ENCODE data around the gene CLNS1A. TPM values are rescaled to one million over a fixed set of nuclear protein-coding genes. Genes with fewer than 3 reads are reported as not detected.
"Not testable (repeated sequence)": the region's sequence is repeated elsewhere in the genome, so short reads cannot be mapped to it uniquely, and the experiment has no call there.

Gene CLNS1A, protein sequence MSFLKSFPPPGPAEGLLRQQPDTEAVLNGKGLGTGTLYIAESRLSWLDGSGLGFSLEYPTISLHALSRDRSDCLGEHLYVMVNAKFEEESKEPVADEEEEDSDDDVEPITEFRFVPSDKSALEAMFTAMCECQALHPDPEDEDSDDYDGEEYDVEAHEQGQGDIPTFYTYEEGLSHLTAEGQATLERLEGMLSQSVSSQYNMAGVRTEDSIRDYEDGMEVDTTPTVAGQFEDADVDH
- total RNA-seq (2014; rRNA removed; shearing (Covaris generic)): 215 and 268 TPM in 2 replicates

- peak; percentile 85 for DNase-seq (ENCODE audit: low spot score)
Measured at GRCh38 chr11:77637345-77638165, at the start of gene CLNS1A. CLNS1A (minus strand) TSS chr11:77637794; CDS start chr11:77637714, 80 bp downstream.

DNA sequence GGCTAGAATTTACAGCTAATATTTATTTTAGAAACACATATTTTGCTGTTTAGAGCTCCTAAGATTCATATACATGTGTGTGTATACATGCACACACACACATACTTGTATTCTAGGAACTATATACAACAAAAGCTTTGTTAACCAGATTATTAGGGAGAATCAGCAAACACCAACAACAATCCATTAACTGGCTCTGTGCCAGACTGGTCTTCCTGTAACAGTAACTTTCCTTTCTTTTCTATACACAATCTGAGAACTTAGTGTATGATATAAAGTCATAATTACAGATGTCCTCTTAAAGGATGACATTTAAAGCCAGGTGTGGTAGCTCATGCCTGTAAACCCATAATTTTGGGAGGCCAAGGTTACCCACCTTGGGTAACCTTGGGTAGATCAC lies 49.5 kb upstream of the CLNS1A start:
- no peak for DNase-seq (ENCODE audit: low spot score)

DNA sequence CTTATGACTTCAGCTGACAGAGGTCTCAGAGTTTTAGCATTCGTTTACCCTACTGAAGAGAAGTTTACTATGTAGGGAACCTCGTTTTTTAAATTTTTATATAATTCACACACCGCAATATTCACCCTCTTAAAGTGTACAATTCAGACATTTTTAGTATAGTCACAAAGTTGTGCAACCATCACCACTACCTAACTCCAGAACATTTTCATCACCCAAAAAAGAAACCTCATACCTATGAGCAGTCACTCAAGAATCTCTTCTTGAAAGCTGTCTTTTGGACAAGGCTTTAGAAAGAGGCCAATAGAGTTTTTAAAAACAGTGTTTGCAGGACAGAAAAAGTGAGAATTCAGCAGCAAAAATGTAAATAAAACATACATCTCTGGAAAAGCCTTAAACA lies 39.5 kb upstream of the CLNS1A start:
- DNase-seq (ENCODE audit: low spot score): no peak

DNA sequence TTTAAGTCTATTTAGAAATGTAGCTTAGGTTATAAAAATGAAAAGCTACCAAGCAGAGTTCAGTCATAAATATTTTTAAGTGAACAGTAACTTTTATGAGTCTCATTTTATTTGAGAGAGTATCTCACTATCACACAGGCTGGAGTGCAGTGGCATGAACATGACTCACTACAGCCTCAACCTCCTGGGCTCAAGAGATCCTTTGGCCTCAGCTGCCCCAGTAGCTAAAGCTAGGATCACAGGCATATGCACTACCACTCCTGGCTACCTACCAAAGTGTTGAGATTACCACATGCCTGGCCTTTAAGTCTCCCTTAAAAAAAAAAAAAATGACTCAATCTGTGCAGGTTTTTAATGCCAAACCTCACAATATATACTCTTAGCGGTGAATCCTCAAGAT lies 34.7 kb upstream of the CLNS1A start:
- DNase-seq (ENCODE audit: low spot score): no peak

DNA sequence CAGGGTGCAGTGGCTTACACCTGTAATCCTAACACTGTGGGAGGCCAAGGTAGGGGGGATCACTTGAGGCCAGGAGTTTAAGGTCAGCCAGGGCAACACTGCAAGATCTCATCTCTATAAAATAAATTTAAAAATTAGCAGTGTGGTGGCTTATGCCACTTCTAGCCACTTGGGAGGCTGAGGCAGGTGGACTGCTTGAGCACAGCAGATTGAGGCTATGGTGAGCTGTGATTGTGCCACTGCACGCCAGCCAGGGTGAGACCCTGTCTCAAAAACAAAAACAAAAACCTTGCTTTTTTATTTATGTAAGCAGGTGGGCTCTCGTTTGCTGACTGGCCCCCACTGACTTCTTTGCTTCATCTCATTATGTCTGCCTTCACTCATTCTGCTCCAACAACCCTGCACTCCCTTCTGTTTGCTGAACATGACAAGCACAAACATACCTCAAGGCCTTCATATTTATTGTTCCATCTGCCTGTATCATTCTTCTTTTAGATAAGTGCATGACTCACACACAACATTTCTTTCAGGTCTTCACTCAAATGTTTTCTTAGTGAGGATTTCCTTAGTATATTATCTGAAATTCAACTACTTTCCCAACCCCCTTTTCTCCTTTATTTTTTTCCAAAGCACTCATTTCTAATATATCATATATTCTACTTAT lies 32.4 kb upstream of the CLNS1A start:
- DNase-seq (ENCODE audit: low spot score): no peak

DNA sequence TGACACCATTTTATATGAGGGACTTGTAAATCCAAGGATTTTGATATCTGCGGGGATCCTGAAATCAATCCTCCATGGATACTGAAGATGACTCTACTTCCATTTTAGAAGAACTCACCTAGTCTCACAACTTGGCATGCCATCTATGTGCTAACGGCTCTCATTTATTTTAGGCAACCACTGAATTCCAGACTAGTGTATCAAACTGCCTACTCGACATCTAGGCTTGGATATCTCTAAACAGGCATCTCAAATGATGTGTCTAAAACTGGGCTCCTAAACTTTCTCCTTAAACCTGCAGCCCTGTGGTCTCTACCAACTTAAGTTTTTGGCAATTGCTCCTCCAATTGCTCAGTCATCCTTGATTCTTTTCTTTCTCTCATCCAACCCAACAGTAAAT lies 31.2 kb upstream of the CLNS1A start:
- no peak for DNase-seq (ENCODE audit: low spot score)

DNA sequence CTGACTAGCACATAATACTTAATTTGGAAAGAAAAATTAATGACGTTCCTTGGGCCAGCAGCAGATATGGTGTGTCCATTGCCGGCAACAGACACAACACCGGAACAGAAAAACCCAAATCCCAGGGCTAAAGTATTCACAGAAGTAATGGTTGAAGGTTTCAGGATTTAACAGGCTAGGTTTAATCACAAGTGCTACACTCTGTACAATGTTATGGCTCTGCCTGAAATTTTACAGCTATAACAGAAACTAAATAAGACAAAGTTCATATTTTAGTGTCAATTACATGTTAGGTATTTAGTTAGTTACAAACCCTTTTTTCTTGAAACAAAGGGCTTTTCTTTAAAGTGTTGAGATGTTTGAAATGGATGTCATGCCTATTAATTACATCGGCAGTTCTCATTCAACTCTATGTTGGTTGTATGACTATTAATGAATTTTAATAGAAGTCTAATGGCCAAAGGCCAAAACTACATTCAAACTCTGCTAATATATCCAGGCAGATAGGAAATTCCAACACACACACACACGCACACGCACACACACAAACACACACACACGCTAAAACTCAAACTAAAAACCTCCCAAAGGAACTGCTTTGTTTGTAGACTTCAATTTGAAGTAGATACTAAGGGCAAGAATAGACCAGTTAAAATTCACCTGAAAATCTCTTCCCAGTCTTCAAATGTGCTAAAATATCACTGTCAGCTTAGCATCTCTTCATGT lies 27.8 kb upstream of the CLNS1A start:
- no peak for DNase-seq (ENCODE audit: low spot score)

DNA sequence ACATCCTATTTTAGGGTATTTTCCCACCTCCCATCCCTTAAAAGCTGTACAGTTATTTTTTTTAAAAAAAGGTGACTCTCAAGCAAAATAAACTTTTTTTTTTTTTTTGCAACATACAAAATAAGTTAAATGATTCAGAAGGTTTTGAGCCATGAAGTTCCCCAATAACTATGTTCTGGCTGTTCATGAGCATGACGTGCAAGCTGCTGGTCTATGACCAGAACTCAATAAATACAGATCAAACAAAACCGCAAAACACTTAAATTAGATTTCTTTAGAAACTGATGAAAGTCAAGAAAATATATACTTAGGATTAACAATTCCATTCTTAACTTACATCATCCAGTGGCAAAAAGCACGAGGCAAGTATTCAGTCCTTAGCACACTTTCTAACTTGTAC lies 24.1 kb upstream of the CLNS1A start:
- no peak for DNase-seq (ENCODE audit: low spot score)

DNA sequence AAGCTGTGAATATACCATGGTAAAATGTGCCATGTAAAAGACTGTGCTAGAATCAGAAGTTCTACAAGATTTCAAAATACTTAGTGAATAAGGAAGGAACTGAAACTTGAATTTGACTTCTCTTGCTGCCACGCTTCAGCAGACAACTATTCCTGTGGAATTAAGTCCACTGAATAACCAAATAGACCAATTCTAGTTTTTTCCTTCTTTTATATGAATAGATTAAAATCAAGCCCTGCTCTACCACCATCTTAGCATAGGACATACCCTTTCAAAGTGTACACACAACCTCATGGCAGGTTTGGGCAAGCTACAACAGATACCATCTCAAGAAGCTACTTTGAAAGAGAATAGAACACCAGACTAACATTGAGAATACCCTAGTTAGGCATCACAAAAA lies 23.4 kb upstream of the CLNS1A start:
- no peak for DNase-seq (ENCODE audit: low spot score)

GRCh38 chr11:77658213-77659013 lies 20.8 kb upstream of the CLNS1A start:
- DNase-seq (ENCODE audit: low spot score): no peak

GRCh38 chr11:77656362-77656761 lies 18.8 kb upstream of the CLNS1A start:
- no peak for DNase-seq (ENCODE audit: low spot score)

DNA sequence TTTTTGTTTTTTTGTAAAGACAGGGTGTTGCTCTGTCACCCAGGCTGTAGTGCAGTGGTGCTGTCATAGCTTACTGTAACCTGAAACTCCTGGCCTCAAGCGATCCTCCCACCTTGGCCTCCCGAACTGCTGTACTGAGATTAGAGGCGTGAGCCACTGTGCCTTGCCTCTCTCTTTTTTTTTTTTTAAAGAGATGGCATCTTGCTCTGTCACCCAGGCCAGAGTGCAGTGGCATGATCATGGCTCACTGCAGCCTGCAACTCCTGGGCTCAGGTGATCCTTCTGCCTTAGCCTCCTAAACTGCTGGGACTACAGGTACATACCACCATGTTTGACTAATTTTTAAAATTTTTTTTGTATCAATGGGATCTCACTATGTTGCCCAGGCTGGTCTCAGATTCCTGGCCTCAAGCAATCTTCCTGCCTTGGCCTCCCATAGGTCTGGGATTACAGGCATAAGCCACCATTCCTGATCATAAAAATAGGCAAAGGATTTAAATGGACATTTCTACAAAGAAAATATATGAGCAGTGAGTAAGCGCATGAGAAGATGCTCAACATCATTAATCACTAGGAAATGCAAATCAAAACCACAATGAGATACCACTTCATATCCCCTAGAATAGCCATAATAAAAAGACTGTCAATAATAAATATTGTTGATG lies 17.3 kb upstream of the CLNS1A start:
- DNase-seq (ENCODE audit: low spot score): no peak

- no peak for DNase-seq (ENCODE audit: low spot score)
Measured at GRCh38 chr11:77650123-77650522, 12.5 kb upstream of the CLNS1A start.

GRCh38 chr11:77647654-77648305 lies 10.2 kb upstream of the CLNS1A start:
- DNase-seq (ENCODE audit: low spot score): no peak

DNA sequence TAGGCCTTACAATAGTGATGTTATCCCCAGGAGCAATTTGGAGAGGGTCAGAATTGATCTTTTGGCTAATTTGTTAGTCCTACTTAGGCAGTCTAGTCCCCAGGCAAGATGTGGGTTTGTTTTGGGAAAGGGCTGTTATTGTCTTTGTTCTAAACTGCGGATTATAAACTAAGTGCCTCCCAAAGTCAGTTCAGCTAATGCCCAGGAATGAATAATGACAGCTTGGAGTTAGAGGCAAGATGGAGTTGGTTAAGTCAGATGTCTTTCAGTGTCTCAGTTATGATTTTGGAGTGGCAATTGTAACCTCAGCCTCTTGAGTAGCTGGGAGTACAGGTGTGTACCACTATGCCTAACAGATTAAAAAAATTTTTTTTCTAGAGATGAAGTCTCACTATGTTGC lies 7.3 kb upstream of the CLNS1A start:
- DNase-seq (ENCODE audit: low spot score): no peak

- DNase-seq (ENCODE audit: low spot score): no peak
Measured at GRCh38 chr11:77642228-77642627, 4.6 kb upstream of the CLNS1A start.

GRCh38 chr11:77636731-77637344 lies 756 bp downstream of the CLNS1A start:
- DNase-seq (ENCODE audit: low spot score): no peak

DNA sequence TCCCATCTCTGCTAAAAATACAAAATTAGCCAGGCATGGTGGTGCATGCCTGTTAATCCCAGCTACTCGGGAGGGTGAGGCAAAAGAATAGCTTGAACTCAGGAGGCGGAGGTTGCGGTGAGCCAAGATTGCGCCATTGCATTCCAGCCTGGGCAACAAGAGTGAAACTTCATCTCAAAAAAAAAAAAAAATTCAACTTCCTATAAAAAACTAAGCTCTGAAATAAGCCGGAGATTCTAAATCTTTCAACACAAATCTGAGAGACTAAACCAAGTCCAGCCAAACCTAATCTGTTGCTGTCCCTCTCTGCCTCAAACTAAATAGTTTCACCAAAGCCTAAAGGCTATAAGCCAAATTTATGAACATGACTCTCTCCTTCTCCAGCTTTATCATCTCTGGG lies 3.7 kb downstream of the CLNS1A start:
- DNase-seq (ENCODE audit: low spot score): not testable (repeated sequence)

- DNase-seq (ENCODE audit: low spot score): no peak
Measured at GRCh38 chr11:77630157-77630710, 7.4 kb downstream of the CLNS1A start.
